HepG2 (cell line): Measurements from ENCODE around the gene PRSS33. TPM values are rescaled to one million over a fixed set of nuclear protein-coding genes. Genes with fewer than 3 reads are reported as not detected.
A peak's percentile ranks its signal among the peaks of the same experiment; 100 is the strongest.

Experiments
- ATAC-seq: fragments of 200-7000 bp; cut with Tn5 transposase; 3 replicates; pipeline ENCODE4 v1.9.1; 2020; ENCODE audit warnings: mild to moderate bottlenecking, moderate library complexity
- BruUV-seq: library from RNA; stranded (reverse); fragments of 400-500 nt; replicated peaks from 2 replicates; lab custom pipeline; 2021; lab: Mats Ljungman, UMichigan
- CTCF ChIA-PET: fragments of 300-600 bp; formaldehyde crosslinking; extraction: SDS; loops from one replicate; lab custom pipeline; 2021; ENCODE audit warnings: low total read pairs, inconsistent platforms, low intra/inter-chr PET ratio; lab: Yijun Ruan, JAX
- POLR2A ChIA-PET: fragments of 350-600 bp; sonication (Branson Sonifier 250); formaldehyde crosslinking; loops from one replicate; lab custom pipeline; 2020; ENCODE audit warnings: antibody characterized with exemption, inconsistent platforms; lab: Yijun Ruan, JAX
- DNase-seq: peaks from one replicate; pipeline ENCODE4 v3.0.0-alpha.2; 2015; ENCODE audit warnings: low spot score
- FAIRE-seq: peaks from 3 replicates; lab custom pipeline; 2011; peaks lifted over from hg19 to GRCh38; lab: Jason Lieb, UNC
- H2AFZ ChIP-seq: one replicate; pipeline ENCODE4 v1.6.1; 2011; ENCODE audit warnings: low read length, inconsistent platforms
- H3K27ac ChIP-seq: fragments of 300-600 bp; 3 replicates; pipeline ENCODE4 v1.8.0; 2011; ENCODE audit warnings: mixed run types, mild to moderate bottlenecking, mixed read lengths, low read length, inconsistent platforms; ENCODE audit not compliant: insufficient read depth; ENCODE audit errors: extremely low read length
- H3K27me3 ChIP-seq, 2 experiments: fragments of 200-600 bp in 1 of 2; 2 replicates in 1 of 2; 3 replicates in 1 of 2; pipeline versions ENCODE4 v1.6.0 to v1.8.0; 2011; ENCODE audit warnings: low read length in 2 of 2, mild to moderate bottlenecking in 2 of 2, moderate library complexity in 2 of 2, inconsistent platforms in 1 of 2; ENCODE audit not compliant: insufficient read depth in 2 of 2, control insufficient read depth in 1 of 2
- H3K36me3 ChIP-seq, 2 experiments: fragments of 200-600 bp in 1 of 2; replicated peaks in 1 of 2; 2 replicates in 1 of 2; 3 replicates in 1 of 2; pipeline versions ENCODE4 v1.5.1 to v1.8.0; 2011; ENCODE audit warnings: low read length in 2 of 2, inconsistent platforms in 1 of 2; ENCODE audit not compliant: insufficient read depth in 2 of 2, control insufficient read depth in 1 of 2
- H3K4me1 ChIP-seq: 2 replicates; pipeline ENCODE4 v1.5.1; 2012; ENCODE audit warnings: low read length, inconsistent platforms; ENCODE audit not compliant: insufficient read depth
- H3K4me2 ChIP-seq: 2 replicates; pipeline ENCODE4 v1.6.0; 2011; ENCODE audit warnings: low read depth, low read length, inconsistent platforms
- H3K4me3 ChIP-seq, 3 experiments: fragments of 200-600 bp in 1 of 3; sonication (generic), shearing (Covaris generic) in 1 of 3; replicated peaks in 1 of 3; 2 replicates each; pipeline ENCODE4 v1.5.1; 2011 to 2016; ENCODE audit warnings: low read length in 3 of 3, inconsistent platforms in 2 of 3, low read depth in 2 of 3, mild to moderate bottlenecking in 2 of 3, control low read depth in 1 of 3, mixed read lengths in 1 of 3; ENCODE audit not compliant: insufficient read depth in 1 of 3
- H3K79me2 ChIP-seq: one replicate; pipeline ENCODE4 v1.6.1; 2011; ENCODE audit warnings: low read length, inconsistent platforms; ENCODE audit not compliant: insufficient read depth
- H3K9ac ChIP-seq: 2 replicates; pipeline ENCODE4 v1.6.0; 2011; ENCODE audit warnings: mild to moderate bottlenecking, low read depth, low read length, inconsistent platforms; ENCODE audit not compliant: insufficient read depth
- H3K9me3 ChIP-seq: 2 replicates; pipeline ENCODE4 v1.5.1; 2012; ENCODE audit warnings: mild to moderate bottlenecking, low read length
- H4K20me1 ChIP-seq: 2 replicates; pipeline ENCODE4 v1.6.0; 2011; ENCODE audit warnings: inconsistent platforms, mild to moderate bottlenecking, low read length, moderate library complexity; ENCODE audit not compliant: insufficient read depth
- AHR ChIP-seq: IDR thresholded peaks from 2 replicates; pipeline ENCODE4 v1.6.1; 2018; ENCODE audit warnings: missing genetic modification reagents, missing compliant biosample characterization
- EEA1 ChIP-seq: sonication (generic); formaldehyde crosslinking; IDR thresholded peaks from 2 replicates; pipeline ENCODE4 v1.5.1; 2020; ENCODE audit warnings: mild to moderate bottlenecking, missing genetic modification reagents, borderline replicate concordance
- KLF15 ChIP-seq: sonication (generic); formaldehyde crosslinking; IDR thresholded peaks from 2 replicates; pipeline ENCODE4 v1.8.1; 2023; ENCODE audit warnings: borderline replicate concordance, mild to moderate bottlenecking, inconsistent platforms, missing genetic modification reagents, mixed read lengths
- RBFOX2 ChIP-seq: fragments of 200-400 bp; formaldehyde crosslinking; IDR thresholded peaks from 2 replicates; pipeline ENCODE4 v1.6.1; 2017; ENCODE audit warnings: low read depth, mild to moderate bottlenecking, low read length
- SP4 ChIP-seq: sonication (generic); formaldehyde crosslinking; IDR thresholded peaks from 2 replicates; pipeline ENCODE4 v1.8.1; 2023; ENCODE audit warnings: mild to moderate bottlenecking, missing genetic modification reagents
- ZBTB3 ChIP-seq: sonication (generic); formaldehyde crosslinking; IDR thresholded peaks from 2 replicates; pipeline ENCODE4 v1.4.0; 2020; ENCODE audit warnings: low read depth, mild to moderate bottlenecking, moderate library complexity, missing genetic modification reagents, borderline replicate concordance
- ZNF652 ChIP-seq: IDR thresholded peaks from 2 replicates; pipeline ENCODE4 v1.6.1; 2016; ENCODE audit warnings: low read depth, borderline replicate concordance
- ZSCAN25 ChIP-seq: sonication (generic); formaldehyde crosslinking; IDR thresholded peaks from 2 replicates; pipeline ENCODE4 v1.8.0; 2022; ENCODE audit warnings: mild to moderate bottlenecking, missing genetic modification reagents
- WGBS: methylation state at CpG from one replicate; pipeline ENCODE4 v1.1.6; 2017; ENCODE audit warnings: low lambda C conversion rate; 5-methylcytosine and 5-hydroxymethylcytosine counted together
- in situ Hi-C: cut with HindIII; loops from 2 replicates; pipeline ENCODE4 v1.10.0; 2017; ENCODE audit warnings: low pct_unique_long_range_greater_than_20kb; ENCODE audit not compliant: extremely low pct_ligation_motif_present
- intact Hi-C: fragments of 100-400 bp; cut with micrococcal nuclease; formaldehyde crosslinking; loops from one replicate; pipeline ENCODE4 v1.10.0; 2022; ENCODE audit not compliant: unreplicated experiment
- polyA plus RNA-seq, 8 experiments: library from polyadenylated mRNA; depleted of rRNA in 3 of 8; stranded (reverse) in 7 of 8; unstranded in 1 of 8; fragments of >200 nt; fragmentation: Illumina TruSeq in 4 of 8; extraction: Trizol in 4 of 8; gene quantifications; 2 replicates each; pipeline versions ENCODE4 v1.2.1 to v1.2.3, GENCODE V29; 2011 to 2016; ENCODE audit warnings: low read depth in 4 of 8, missing spikeins in 1 of 8, mixed read lengths in 1 of 8; ENCODE audit not compliant: insufficient read depth in 1 of 8
- total RNA-seq, 5 experiments: library from RNA; depleted of rRNA; stranded (reverse); fragments of >200 nt; fragmentation: Illumina TruSeq; extraction: Trizol; gene quantifications; 2 replicates each; pipeline ENCODE4 v1.2.3, GENCODE V29; 2016; ENCODE audit warnings: low read depth in 1 of 5
- TF ChIP-seq, protein P1 (sequence below): sonication (generic); formaldehyde crosslinking; IDR thresholded peaks from 2 replicates; pipeline ENCODE4 v1.5.1; 2020; ENCODE audit warnings: mild to moderate bottlenecking, missing genetic modification reagents, moderate library complexity
- TF ChIP-seq, protein P2 (sequence below), 2 experiments: sonication (generic) in 1 of 2; formaldehyde crosslinking in 1 of 2; IDR thresholded peaks; 2 replicates each; pipeline versions ENCODE4 v1.6.1 to v1.9.0; 2014 to 2022; ENCODE audit warnings: antibody characterized with exemption in 1 of 2, borderline replicate concordance in 1 of 2, inconsistent platforms in 1 of 2, low read depth in 1 of 2, missing genetic modification reagents in 1 of 2

PRSS33 gene
- total and polyA plus RNA-seq, 2 of the 13 experiments (the other 11 are each of a cell fraction or from before 2014, with no cell fraction given) = not detected

DNA sequence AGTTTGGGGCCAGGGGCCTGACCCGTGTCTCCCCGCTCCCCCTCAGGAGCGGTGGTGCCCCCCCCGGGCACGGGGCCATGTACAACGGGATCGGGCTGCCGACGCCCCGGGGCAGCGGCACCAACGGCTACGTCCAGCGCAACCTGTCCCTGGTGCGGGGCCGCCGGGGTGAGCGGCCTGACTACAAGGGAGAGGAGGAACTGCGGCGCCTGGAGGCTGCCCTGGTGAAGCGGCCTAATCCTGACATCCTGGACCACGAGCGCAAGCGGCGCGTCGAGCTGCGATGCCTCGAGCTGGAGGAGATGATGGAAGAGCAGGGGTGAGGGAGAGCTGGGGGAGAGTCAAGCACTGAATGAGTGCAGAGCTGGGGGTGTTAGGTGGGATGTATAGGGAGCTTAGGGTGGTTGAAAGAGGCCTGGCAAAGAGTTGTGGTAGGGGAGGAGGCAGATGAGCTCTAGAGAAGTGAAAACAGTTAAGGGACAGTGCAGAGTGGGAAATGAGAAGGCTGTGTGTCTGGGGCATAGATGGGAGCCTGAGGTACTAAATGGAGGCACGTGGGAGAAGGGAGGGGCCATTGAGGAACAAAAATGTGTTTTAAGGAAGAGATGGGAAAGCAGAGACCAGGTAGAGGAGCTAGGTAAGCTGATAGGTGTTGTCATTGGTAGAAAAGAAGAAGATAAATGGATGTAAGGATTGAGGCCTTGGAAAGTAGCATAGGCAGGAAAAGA lies 30.9 kb downstream of the PRSS33 start (continued):
- TF ChIP-seq RBFOX2 = peak; percentile 82
- TF ChIP-seq KLF15 (CRISPR knock-in tag) = no peak
- TF ChIP-seq, protein P1, sequence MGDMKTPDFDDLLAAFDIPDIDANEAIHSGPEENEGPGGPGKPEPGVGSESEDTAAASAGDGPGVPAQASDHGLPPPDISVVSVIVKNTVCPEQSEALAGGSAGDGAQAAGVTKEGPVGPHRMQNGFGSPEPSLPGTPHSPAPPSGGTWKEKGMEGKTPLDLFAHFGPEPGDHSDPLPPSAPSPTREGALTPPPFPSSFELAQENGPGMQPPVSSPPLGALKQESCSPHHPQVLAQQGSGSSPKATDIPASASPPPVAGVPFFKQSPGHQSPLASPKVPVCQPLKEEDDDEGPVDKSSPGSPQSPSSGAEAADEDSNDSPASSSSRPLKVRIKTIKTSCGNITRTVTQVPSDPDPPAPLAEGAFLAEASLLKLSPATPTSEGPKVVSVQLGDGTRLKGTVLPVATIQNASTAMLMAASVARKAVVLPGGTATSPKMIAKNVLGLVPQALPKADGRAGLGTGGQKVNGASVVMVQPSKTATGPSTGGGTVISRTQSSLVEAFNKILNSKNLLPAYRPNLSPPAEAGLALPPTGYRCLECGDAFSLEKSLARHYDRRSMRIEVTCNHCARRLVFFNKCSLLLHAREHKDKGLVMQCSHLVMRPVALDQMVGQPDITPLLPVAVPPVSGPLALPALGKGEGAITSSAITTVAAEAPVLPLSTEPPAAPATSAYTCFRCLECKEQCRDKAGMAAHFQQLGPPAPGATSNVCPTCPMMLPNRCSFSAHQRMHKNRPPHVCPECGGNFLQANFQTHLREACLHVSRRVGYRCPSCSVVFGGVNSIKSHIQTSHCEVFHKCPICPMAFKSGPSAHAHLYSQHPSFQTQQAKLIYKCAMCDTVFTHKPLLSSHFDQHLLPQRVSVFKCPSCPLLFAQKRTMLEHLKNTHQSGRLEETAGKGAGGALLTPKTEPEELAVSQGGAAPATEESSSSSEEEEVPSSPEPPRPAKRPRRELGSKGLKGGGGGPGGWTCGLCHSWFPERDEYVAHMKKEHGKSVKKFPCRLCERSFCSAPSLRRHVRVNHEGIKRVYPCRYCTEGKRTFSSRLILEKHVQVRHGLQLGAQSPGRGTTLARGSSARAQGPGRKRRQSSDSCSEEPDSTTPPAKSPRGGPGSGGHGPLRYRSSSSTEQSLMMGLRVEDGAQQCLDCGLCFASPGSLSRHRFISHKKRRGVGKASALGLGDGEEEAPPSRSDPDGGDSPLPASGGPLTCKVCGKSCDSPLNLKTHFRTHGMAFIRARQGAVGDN (CRISPR knock-in tag) = peak; percentile 18; the same call in 1 of the 2 replicates
- TF ChIP-seq SP4 (CRISPR knock-in tag) = no peak

DNA sequence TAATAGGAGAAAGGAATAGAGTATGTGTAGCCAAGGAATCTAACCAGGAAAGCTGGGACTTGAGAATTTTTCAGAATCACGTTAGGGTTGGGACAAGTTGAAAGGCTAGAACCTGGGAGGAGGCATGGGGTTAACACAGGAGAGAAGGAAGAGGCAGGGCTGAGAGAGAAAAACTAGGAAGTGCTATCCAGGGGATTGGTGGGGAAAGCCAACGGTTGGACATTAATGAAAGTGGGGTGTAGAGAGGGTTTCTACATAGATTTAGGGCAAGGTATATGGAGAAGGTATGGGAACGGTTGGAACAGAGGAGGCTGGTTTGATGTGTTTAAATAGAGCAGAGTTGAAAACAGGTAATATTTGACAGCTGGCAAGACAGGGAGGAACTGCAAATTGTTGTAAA lies 32.2 kb downstream of the PRSS33 start:
- no TSS peak for BruUV-seq
- peaks cover 83% of the 10 kb centered on the region for H3K79me2 ChIP-seq
- ATAC-seq = no peak
- H4K20me1 ChIP-seq = peaks cover 49% of the 10 kb centered on the region
- CTCF ChIA-PET = no interaction called here
- 28% methylated on average over 3 of the region's 3 CpGs for WGBS
- H2AFZ ChIP-seq = no peak overlapping the region
- H3K27ac ChIP-seq = no peak overlapping the region
- DNase-seq = no peak
- peaks cover 40% of the 10 kb centered on the region for H3K4me1 ChIP-seq
- H3K27me3 ChIP-seq = no peaks in the 10 kb centered on the region; a peak in 1 of 5 replicates
- intact Hi-C loops (no loop called here), in situ Hi-C loops (no loop called here)
- no peaks in the 10 kb centered on the region for H3K9me3 ChIP-seq
- H3K36me3 ChIP-seq = peaks cover 21 to 40% of the 10 kb centered on the region in 2 experiments
- no peak for FAIRE-seq
- H3K4me2 ChIP-seq = peak overlapping the region; percentile 92
- H3K4me3 ChIP-seq = peak overlapping the region; percentile 13 to 93 (median 83); a peak in 5 of 6 replicates
- POLR2A ChIA-PET = interaction anchor here (4.6 to 5.1 kb wide), 2 partner anchors 16 to 21 kb away, joined by 43 to 74 read pairs; partner anchors contain the start of gene ELOB
- peak overlapping the region; percentile 100 for H3K9ac ChIP-seq
- no peak for TF ChIP-seq AHR (CRISPR knock-in tag)
- no peak for TF ChIP-seq ZNF652
- 0 out of 2 replicates have a peak, but pooled peaks have one; percentile 20 for TF ChIP-seq ZSCAN25
- no peak for TF ChIP-seq ZBTB3 (CRISPR knock-in tag)
- TF ChIP-seq, protein P2, sequence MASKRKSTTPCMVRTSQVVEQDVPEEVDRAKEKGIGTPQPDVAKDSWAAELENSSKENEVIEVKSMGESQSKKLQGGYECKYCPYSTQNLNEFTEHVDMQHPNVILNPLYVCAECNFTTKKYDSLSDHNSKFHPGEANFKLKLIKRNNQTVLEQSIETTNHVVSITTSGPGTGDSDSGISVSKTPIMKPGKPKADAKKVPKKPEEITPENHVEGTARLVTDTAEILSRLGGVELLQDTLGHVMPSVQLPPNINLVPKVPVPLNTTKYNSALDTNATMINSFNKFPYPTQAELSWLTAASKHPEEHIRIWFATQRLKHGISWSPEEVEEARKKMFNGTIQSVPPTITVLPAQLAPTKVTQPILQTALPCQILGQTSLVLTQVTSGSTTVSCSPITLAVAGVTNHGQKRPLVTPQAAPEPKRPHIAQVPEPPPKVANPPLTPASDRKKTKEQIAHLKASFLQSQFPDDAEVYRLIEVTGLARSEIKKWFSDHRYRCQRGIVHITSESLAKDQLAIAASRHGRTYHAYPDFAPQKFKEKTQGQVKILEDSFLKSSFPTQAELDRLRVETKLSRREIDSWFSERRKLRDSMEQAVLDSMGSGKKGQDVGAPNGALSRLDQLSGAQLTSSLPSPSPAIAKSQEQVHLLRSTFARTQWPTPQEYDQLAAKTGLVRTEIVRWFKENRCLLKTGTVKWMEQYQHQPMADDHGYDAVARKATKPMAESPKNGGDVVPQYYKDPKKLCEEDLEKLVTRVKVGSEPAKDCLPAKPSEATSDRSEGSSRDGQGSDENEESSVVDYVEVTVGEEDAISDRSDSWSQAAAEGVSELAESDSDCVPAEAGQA (IDR thresholded peaks at IDR 0.05; ENCODE audit: low read depth) = no peak
- TF ChIP-seq, protein P2 (CRISPR knock-in tag; IDR thresholded peaks at IDR 0.05; ENCODE audit: borderline replicate concordance) = no peak
- no peak for TF ChIP-seq EEA1 (CRISPR knock-in tag)
